GM19099 (cell line): Measurements from ENCODE around the gene DMBT1.

Source experiments
- POLR2A ChIP-seq: IDR thresholded peaks from 3 replicates; pipeline ENCODE4 v1.6.1; 2011; ENCODE audit warnings: low read depth; ENCODE audit not compliant: insufficient read length; ENCODE audit errors: extremely low read depth

The DMBT1 gene

GRCh38 chr10:122662231-122662630 lies 101.7 kb downstream of the DMBT1 start:
- no peak for TF ChIP-seq POLR2A

DNA sequence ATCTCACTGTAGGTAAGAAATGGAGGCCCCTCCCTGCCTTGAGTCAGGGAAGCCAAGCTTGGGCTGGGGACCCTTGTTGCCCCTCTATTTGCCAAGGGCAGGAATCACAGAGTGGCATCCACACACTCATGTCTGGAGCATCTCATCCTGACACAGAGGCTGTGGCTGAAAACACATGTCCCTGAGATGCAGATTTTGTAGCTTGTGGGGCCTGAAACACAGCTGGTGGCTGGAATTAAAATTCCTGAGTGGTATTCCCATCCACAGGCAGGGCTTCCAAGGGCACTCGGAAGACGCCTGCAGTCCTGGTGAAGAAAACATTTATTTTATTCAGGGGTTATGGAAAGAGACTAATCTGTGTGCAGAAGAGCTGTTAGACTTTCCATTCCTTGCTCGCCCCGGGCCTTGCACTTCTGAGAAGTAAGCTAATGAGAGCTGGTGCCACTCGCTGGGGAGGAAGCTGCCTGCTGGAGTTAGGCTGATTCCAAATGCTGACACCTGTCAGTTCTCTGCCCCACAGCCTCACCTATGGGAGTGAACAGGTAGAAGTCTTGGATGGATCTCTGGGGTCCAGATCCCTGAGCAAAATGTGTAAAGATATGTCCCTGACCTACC lies 103.1 kb downstream of the DMBT1 start:
- no peak for TF ChIP-seq POLR2A

GRCh38 chr10:122664501-122664900 lies 103.9 kb downstream of the DMBT1 start:
- no peak for TF ChIP-seq POLR2A

- no peak for TF ChIP-seq POLR2A
Observed at GRCh38 chr10:122665329-122665860, 104.8 kb downstream of the DMBT1 start.

GRCh38 chr10:122665946-122666345 lies 105.4 kb downstream of the DMBT1 start:
- TF ChIP-seq POLR2A: no peak

- no peak for TF ChIP-seq POLR2A
Observed at GRCh38 chr10:122669045-122669444, 108.5 kb downstream of the DMBT1 start.

GRCh38 chr10:122669842-122670241 lies 109.3 kb downstream of the DMBT1 start:
- no peak for TF ChIP-seq POLR2A

DNA sequence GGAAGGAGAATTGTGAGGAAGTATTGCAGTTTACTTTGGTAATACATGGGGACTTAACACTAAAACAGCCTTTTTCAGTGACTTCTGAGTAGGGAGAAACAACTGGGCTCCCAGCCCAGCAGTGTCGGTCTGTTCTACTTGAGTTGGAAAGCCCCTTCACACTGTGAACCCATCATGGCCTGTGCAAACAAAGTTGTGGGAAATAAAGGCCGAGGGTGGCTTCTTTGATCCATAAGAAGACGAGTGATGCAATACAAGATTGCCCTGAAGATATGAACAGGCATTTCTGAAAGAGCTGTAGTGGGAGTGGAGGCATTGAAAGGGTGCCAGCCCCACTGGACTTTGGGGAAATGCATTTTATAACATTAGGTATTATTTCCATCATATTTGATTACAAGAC lies 110.8 kb downstream of the DMBT1 start:
- no peak for TF ChIP-seq POLR2A

GRCh38 chr10:122672655-122673054 lies 112.1 kb downstream of the DMBT1 start:
- TF ChIP-seq POLR2A: no peak

GRCh38 chr10:122673269-122673668 lies 112.7 kb downstream of the DMBT1 start:
- no peak for TF ChIP-seq POLR2A

GRCh38 chr10:122673731-122674130 lies 113.2 kb downstream of the DMBT1 start:
- no peak for TF ChIP-seq POLR2A

DNA sequence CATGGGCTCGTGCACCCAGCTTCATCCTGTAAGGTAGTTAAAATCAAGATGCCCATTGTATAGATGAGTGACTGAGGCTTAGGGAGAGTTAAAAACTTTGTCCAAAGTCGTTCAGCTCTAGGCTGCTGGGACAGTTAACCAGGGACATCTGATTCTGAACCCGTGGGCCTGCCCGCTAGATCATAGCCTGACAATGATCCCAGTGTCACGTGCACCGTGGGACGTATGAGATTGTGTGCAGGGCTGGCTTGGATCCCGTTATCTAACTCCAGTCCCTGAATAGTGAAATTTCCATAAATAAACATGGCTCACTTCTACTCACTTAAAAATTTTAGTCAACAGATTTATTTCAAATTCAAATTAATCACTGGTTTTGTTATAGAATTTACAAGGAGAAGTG lies 114.2 kb downstream of the DMBT1 start:
- TF ChIP-seq POLR2A: no peak

DNA sequence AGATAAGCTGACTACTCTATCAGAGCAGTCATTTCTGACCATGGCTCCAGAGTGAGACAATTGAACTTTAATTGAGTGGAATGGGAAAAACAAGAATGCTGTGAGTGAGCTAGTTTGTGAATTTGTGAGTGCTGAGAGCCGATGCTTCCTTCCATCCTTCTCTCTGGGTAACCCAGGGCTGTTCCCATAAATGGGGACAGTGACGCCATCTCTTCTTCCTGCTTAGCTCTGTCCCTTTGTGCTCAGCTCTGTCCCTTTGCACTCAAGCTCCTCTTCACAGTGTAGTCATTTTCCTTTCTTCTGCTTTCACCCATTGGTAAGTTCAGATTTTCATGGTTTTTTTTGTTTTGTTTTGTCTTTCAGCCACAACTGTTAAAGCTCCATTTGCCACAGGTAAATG lies 114.7 kb downstream of the DMBT1 start:
- TF ChIP-seq POLR2A: no peak

GRCh38 chr10:122678266-122678665 lies 117.7 kb downstream of the DMBT1 start:
- TF ChIP-seq POLR2A: no peak

GRCh38 chr10:122682522-122682921 lies 122.0 kb downstream of the DMBT1 start:
- TF ChIP-seq POLR2A: no peak

DNA sequence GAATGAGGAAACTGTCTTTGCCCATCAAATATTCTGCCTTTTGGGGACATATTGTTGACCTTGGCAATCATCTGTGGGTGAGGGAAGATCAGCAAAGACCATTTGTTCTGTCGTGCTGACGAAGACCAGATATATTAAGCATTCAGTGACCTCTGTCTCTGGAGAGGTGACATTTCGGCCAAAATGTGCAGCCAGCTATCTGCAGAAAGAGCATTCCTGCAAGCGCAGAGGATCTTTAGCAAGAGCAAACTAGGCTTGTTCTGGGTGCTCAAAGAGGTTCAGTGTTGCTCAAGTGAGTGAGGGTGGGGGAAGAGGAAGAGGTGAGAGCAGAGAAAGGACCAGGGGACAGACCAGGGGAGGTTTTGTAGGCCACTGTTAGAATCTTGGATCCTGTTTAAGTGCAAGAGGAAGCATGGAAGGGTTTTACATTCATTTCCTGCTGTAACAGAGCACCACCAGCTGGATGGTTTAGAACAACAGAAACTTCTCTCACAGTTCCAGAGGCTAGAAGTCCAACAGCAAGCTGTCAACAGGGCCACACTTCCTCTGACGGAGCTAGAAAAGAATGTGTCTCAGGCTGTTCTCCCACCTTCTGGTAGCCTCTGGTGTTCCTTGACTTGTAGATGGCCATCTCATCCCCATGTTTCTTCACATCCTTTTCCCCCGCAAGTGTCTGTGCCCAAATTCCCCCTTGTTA lies 127.9 kb downstream of the DMBT1 start:
- no peak for TF ChIP-seq POLR2A

GRCh38 chr10:122689146-122689820 lies 128.7 kb downstream of the DMBT1 start:
- TF ChIP-seq POLR2A: no peak

- TF ChIP-seq POLR2A: no peak
Observed at GRCh38 chr10:122692744-122693143, 132.2 kb downstream of the DMBT1 start.
